ENCODE data around the gene RBPMS2.
"Not testable (repeated sequence)": the region's sequence is repeated elsewhere in the genome, so short reads cannot be mapped to it uniquely, and the experiment has no call there.

RBPMS2 gene

GRCh38 chr15:64753480-64754185 is 21.8 kb downstream of the RBPMS2 start:
- DNase-seq (ENCODE audit: low spot score): no peak

- no peak for DNase-seq (ENCODE audit: low spot score)
Measured at GRCh38 chr15:64751464-64751863, 23.9 kb downstream of the RBPMS2 start.

- no peak for DNase-seq (ENCODE audit: low spot score)
Measured at GRCh38 chr15:64749999-64750657, 25.3 kb downstream of the RBPMS2 start.

GRCh38 chr15:64749167-64749566 is 26.2 kb downstream of the RBPMS2 start:
- DNase-seq (ENCODE audit: low spot score): no peak

GRCh38 chr15:64748251-64748650 is 27.1 kb downstream of the RBPMS2 start:
- no peak for DNase-seq (ENCODE audit: low spot score)

GRCh38 chr15:64747578-64747977 is 27.8 kb downstream of the RBPMS2 start:
- no peak for DNase-seq (ENCODE audit: low spot score)

- no peak for DNase-seq (ENCODE audit: low spot score)
Measured at GRCh38 chr15:64746921-64747320, 28.5 kb downstream of the RBPMS2 start.

GRCh38 chr15:64746356-64746755 is 29.0 kb downstream of the RBPMS2 start:
- DNase-seq (ENCODE audit: low spot score): no peak

GRCh38 chr15:64743691-64744090 is 31.7 kb downstream of the RBPMS2 start:
- no peak for DNase-seq (ENCODE audit: low spot score)

GRCh38 chr15:64742921-64743320 is 32.5 kb downstream of the RBPMS2 start:
- no peak for DNase-seq (ENCODE audit: low spot score)

GRCh38 chr15:64742385-64742784 is 33.0 kb downstream of the RBPMS2 start:
- DNase-seq (ENCODE audit: low spot score): no peak

GRCh38 chr15:64741708-64742107 is 33.7 kb downstream of the RBPMS2 start:
- not testable (repeated sequence) for DNase-seq (ENCODE audit: low spot score)

GRCh38 chr15:64740311-64741170 is 34.8 kb downstream of the RBPMS2 start:
- no peak for DNase-seq (ENCODE audit: low spot score)

GRCh38 chr15:64739577-64740143 is 35.7 kb downstream of the RBPMS2 start:
- no peak for DNase-seq (ENCODE audit: low spot score)

- no peak for DNase-seq (ENCODE audit: low spot score)
Measured at GRCh38 chr15:64739156-64739555, 36.2 kb downstream of the RBPMS2 start.

GRCh38 chr15:64738226-64739095 is 36.9 kb downstream of the RBPMS2 start:
- no peak for DNase-seq (ENCODE audit: low spot score)

- DNase-seq (ENCODE audit: low spot score): no peak
Measured at GRCh38 chr15:64732156-64732860, 43.1 kb downstream of the RBPMS2 start.

GRCh38 chr15:64731805-64732151 is 43.6 kb downstream of the RBPMS2 start:
- no peak for DNase-seq (ENCODE audit: low spot score)

- peak; percentile 81 for DNase-seq (ENCODE audit: low spot score)
Measured at GRCh38 chr15:64731012-64731804, 44.2 kb downstream of the RBPMS2 start.

GRCh38 chr15:64730151-64730550 is 45.2 kb downstream of the RBPMS2 start:
- no peak for DNase-seq (ENCODE audit: low spot score)
